Hindlimb muscle (tissue), 1 donor: ENCODE results near the gene AFAP1. TPM values are rescaled to one million over a fixed set of nuclear protein-coding genes. Genes with fewer than 3 reads are reported as not detected.

ENCODE experiments used
- DNase-seq: peaks from one replicate; pipeline ENCODE4 v3.0.0-alpha.2; 2013
- polyA plus RNA-seq: library from polyadenylated mRNA; unstranded; fragments of 120-200 nt; gene quantifications from one replicate; pipeline ENCODE4 v1.2.1, GENCODE V29; 2013; ENCODE audit not compliant: insufficient read length

AFAP1 gene
- polyA plus RNA-seq, 1 donor: 38.3 TPM

- no peak for DNase-seq
Observed at GRCh38 chr4:7767526-7767925, 172.1 kb downstream of the AFAP1 start.

DNA sequence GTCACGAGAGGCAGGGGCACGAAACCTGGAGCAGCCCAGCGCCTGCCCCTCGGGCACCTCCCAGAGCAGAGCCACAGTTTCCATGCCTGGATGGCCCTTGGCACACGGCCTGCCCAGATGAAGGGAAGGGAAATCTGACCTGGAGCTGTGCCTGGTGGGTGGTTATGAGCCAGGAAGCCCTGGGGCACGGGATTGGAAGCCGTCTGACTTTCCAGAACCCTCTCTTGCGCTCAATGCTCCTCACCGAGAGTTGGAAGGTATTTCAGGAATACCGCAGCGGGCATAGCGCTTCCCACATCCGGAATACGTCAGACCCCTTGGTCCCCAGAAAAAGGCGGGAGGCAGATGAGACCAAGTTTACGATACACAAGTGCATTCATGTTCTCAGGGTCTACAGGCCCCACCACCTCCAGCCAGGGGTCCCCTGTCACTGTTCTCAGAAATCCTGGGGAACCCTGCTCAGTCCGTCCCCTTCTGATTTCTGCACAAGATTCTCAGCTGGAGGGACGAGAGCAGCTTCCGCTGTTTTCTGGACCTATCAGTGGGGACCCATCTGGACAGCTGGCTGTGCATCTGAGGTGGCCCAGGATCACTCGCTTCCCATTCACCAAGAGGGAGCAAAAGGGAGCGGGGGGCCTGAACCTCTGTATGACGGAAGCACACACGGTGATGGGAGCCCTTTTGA lies 172.9 kb downstream of the AFAP1 start:
- no peak for DNase-seq

GRCh38 chr4:7766086-7766485 lies 173.6 kb downstream of the AFAP1 start:
- no peak for DNase-seq

DNA sequence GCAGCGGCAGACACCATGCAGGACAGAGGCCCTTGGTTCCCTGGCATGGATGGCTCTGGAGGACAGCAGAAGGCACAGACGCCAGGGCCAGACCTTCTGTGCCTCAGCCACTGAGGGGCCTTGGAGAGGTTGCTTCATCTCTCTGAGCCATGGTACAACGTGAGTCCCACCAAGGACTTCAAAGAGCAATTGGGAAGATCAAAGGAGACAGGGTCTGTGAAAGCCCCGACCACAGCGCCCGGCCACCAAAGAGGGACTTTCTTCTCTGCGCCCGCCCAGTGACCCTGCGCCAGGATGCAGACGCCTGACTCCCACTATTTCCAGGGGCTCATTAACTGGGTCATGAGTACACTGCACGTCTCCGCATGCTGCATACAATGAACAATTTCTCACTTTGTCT lies 174.0 kb downstream of the AFAP1 start:
- no peak for DNase-seq

DNA sequence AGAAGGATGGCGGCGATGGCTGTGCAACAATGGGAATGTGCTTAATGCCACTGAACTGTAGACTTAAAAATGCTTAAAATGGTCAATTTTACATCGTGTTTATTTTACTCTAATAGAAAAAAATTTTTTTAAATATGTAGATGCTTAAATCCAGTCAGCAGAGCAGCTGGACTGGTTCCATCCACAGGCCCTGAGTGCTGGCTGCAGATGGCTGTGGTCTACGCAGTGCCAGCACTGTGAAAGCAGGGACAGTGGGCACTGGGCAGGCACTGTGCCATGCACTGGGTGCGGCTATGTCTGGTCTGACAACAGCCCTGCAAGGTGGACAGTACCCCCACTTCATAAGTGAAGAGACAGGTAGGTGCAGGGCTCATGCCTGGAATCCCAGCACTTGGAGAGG lies 175.2 kb downstream of the AFAP1 start:
- no peak for DNase-seq

DNA sequence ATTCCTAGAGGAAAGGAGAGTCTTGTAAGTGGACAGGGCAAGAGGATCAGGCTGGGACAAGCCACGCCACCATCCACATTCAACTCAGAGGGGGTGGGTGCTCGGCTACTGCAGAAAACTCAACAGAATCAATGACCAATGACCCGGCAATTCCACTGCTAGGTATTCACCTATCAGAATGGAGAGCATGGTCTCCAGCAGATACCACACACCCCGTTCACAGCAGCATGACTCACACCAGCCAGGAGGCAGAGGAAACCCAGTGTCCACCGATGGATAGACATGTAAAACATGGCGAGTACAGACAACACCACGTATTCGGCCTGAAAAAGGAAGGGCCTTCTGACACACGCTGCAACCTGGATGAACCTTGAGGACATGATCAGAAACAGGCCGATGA lies 175.9 kb downstream of the AFAP1 start:
- no peak for DNase-seq

GRCh38 chr4:7763106-7763505 lies 176.6 kb downstream of the AFAP1 start:
- DNase-seq: no peak

DNA sequence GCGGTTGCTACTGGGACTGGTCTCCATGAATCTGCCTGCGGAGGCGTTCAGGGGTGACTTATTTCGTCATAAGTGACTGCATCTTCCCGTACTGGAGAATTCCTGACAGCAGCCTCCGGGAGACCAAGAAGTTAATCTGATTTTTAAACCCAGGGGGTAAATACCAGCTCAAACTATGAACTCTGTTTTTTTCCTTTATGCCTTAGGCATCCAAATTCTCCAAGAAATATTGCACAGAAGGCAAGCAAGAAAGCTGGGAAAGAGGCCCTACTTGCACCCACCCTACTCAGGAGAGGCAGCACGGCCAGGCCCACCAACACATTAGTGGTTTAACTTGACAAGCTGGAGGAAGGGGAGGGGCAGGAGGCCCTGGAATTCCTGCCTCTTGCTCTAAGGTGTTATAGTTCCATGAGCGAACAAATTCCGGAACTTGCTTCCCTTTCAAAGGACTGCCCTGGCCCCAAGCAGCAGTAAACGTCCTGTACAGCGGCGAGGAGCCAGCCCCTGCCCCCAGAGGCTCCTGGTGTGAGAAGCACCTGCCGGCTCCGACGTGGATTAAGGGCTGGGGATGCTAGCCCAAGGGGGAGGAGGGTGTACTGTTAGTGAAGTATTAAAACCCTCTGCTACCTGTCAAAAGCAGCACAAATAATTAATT lies 177.2 kb downstream of the AFAP1 start:
- no peak for DNase-seq

- DNase-seq: peak; percentile 82
Observed at GRCh38 chr4:7761720-7762119, 177.9 kb downstream of the AFAP1 start.

- no peak for DNase-seq
Observed at GRCh38 chr4:7761312-7761711, 178.3 kb downstream of the AFAP1 start.

DNA sequence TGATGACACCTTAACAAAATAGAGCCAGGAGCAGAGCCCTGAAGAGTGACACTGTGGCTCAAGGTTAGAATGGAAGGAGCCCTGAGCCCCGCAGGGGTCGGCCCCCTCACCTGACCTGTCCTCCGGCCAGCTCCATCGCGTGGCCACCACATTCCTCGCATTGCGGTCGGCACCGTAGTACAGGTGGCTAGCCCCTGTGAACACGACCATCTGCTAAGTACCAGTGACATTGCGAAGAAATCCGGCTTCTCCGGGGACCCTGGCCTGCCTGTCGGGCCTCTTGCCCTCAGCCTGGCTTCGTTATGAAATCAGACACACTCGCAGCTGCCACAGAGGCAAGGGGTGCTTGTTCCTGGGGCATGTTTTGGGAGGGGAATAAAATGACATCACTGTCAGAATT lies 179.0 kb downstream of the AFAP1 start:
- DNase-seq: no peak

GRCh38 chr4:7760228-7760627 lies 179.4 kb downstream of the AFAP1 start:
- no peak for DNase-seq

GRCh38 chr4:7759635-7760034 lies 180.0 kb downstream of the AFAP1 start:
- DNase-seq: no peak

DNA sequence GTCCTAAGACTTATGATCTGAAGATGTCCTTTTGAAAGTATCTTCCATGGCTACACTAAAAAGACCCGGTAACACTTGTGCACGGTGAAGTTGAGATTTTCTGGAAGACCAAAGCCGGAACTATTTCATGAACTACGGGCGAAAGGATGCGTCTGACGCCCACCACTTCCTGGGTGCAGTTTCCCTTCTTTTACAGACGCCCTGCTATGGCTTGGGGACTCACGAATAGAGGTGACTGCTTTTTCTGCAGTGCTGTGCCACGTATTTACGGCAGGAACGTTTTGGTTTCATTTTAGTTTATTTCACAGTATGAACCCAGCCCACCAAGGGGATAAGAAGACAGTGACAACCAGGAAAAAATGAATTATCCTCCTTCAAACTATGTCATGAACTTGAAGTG lies 180.4 kb downstream of the AFAP1 start:
- no peak for DNase-seq

DNA sequence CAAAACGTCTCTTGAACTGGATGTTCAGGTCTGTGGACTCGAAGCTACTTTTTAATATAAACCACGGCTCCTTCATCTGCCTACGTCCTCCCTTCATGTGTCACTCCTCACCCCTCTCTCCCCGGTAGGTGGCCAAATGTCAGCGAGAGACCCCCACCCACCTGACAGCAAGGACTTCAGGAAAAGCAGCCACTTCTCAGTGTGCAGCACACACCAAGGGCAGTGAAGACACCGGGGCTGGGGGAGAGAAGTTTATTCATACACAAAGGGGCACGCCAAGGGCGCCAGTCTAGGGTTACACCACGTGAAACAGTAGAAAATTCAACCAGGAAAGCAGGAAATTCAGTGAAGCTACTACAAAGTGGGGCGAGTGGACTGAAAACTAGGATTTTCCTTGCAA lies 181.2 kb downstream of the AFAP1 start:
- DNase-seq: no peak

- no peak for DNase-seq
Observed at GRCh38 chr4:7757501-7758471, 181.9 kb downstream of the AFAP1 start.

DNA sequence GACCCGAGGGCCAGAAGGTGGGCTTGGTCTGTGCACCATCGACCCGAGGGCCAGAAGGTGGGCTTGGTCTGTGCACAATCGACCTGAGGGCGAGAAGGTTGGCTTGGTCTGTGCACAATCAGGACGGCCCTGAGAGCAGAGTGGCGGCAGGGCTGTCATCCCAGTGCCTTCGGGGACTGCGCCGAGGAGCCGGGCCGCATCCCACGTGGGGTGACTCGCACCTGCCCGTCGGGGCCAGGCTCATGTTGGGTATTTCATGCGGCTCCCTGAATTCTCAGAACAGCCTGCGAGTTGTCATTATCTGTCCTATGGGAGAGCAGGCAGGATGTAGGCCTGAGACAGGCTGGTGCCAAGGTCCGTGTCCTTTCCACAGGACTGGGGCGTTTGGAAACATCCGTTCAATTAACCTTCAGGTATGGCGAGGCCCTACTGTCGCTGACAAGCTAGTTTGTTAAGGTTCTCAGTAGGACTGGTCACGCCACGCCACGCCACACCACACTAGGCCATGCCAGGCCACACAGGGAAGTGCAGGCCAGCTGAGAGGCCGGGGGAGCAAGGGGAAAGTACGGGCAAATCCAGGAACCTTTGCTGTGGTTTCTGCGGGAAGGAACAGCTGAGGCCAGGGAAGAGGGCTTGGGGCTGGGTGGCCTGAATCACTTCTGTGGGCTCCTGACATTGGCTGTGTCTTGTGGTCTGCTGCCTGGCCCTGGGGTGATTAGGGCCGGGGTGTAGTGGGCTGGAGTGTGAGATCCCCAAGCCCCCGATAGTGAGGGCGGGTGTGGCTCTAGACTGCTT lies 182.9 kb downstream of the AFAP1 start:
- DNase-seq: no peak

- DNase-seq: no peak
Observed at GRCh38 chr4:7756071-7756470, 183.6 kb downstream of the AFAP1 start.

DNA sequence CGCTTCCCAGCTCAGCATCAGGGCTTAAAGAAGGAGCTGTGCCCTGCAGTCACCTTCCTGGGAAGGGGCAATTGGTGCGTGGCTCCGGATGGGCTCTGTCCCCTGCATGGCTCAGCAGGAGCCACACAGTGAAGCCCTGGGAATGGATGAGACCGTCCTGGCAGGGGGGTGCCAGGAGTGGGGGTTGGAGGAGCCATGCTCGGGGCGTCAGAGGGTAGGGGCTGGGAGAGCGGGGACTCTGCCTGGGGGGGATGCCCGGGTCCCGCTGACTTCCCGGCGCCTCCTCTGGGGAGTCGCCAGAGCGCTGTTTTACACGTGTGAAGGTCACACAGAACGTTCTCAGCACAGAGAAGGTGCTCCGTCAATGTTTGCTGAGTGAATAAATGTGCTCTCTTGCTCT lies 184.1 kb downstream of the AFAP1 start:
- no peak for DNase-seq

- no peak for DNase-seq
Observed at GRCh38 chr4:7754565-7755262, 184.9 kb downstream of the AFAP1 start.

DNA sequence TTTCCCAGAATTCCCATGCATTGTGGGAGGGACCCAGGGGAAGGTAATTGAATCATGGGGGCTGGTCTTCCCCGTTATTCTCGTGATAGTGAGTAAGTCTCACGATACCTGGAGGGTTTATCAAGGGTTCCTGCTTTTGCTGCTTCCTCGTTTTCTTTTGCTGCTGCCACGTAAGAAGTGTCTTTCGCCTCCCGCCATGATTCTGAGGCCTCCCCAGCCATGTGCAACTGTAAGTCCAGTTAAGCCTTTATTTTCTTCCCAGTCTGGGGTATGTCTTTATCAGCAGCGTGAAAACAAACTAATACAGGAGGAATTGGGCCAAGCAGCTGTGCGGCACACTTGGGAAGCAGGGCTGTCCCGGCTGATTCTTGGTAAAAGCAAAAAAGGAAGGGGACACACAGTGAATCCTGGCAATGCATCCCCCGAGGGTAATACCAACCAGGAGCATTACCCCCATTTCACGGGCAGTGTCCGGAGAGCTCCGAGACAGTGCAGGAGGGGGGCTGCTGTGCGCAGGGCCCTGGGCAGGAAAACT lies 185.7 kb downstream of the AFAP1 start:
- DNase-seq: no peak

DNA sequence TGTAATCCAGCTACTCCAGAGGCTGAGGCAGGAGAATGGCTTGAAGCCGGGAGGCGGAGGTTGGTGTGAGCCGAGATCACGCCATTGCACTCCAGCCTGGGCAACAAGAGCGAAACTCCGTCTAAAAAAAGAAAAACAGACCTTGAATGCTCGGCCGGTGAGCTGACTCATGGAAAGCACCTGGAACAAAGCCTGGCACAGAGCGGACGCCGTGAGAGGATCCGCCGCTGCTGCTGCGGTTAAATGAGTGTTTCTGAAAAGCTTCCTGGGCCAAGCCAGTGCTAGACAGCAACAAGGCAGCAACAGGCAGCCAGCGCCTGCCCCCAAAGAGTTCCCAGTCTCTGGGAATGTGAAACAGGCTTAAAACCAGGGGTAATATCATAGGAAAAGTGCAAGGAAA lies 186.4 kb downstream of the AFAP1 start:
- DNase-seq: no peak
